HG03575 (cell line): ENCODE results near the gene WNT7A.

Experiments used
- ATAC-seq: cut with Tn5 transposase; IDR thresholded peaks from one replicate; pipeline ENCODE4 v1.9.1; 2021; ENCODE audit not compliant: unreplicated experiment, insufficient number of reproducible peaks, low FRiP score; ENCODE audit errors: extremely low read depth

The WNT7A gene

GRCh38 chr3:13836658-13837587, 42.9 kb downstream of the WNT7A start:
- no peak for ATAC-seq

DNA sequence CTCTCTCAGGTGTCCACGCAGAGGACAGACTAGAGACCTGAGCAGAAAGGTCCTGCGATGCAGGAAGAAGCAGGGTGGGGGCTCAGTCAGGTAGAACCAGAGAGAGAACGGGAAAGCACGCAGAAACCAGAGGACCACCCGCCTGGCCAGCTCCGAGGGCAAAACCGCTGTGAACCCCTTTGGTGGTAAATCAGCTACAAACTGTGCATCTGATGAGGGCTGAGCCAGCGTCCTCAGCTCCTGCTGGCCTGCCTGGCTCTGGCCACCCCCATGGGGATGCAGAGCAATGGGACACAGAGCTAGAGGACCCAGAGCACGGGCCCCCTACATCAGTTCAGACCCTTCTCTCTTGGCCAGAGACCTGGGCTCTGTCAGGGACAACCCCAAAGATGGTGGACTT, 44.6 kb downstream of the WNT7A start:
- ATAC-seq = no peak

- ATAC-seq = no peak
These were observed 45.4 kb downstream of the WNT7A start for GRCh38 chr3:13834258-13835035.

- ATAC-seq = no peak
These were observed 46.2 kb downstream of the WNT7A start for GRCh38 chr3:13833506-13834257.

DNA sequence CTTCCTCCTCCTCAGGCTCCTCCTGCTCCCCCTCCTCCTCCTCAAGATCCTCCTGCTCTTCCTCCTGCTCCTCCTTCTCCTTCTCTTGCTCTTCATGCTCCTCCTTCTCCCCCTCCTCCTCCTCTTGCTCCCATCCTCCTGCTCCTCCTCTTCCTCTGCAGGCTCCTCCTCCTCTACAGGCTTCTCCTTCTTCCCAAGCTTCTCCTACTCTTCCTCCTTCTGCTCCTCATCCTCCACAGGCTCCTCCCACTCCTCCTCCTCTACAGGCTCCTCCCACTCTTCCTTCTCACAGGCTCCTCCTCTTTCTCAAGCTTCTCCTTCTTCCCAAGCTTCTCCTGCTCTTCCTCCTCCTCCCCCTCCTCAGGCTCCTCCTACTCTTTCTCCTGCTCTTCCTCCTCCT, 47.7 kb downstream of the WNT7A start:
- ATAC-seq = no peak

DNA sequence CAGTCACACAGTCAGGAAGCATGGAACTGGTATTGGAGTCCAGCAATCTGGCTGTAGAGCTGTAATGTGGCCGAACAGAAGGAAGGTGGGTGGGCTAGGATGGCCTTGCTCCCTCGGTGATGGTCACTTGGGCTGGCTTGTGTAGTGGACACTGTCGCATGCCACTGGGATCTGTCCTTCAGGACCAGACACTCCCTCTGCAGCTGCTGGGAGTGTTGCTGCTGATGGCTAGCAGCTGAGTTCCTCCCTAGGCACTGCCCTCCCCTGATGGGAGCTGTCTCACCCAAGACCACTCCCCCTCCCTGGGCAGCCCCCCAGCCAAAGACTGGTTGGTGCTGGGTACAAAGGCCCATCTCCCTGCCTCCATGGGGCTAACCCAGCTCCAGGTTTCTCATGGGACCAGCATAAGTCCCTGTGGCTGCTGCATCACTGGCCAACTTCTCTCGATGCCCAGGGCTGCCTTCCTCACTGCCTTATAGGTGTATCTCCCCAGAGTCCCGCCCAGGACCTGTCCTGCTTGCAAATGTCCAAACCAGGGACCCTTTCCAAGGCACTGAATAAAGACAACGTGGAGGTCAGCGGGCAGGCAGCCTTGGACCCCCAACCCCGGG, 48.4 kb downstream of the WNT7A start:
- no peak for ATAC-seq

- no peak for ATAC-seq
These were observed 50.6 kb downstream of the WNT7A start for GRCh38 chr3:13829311-13829710.

GRCh38 chr3:13828501-13829265, 51.2 kb downstream of the WNT7A start:
- no peak for ATAC-seq

- no peak for ATAC-seq
These were observed 52.2 kb downstream of the WNT7A start for GRCh38 chr3:13827699-13828098.

DNA sequence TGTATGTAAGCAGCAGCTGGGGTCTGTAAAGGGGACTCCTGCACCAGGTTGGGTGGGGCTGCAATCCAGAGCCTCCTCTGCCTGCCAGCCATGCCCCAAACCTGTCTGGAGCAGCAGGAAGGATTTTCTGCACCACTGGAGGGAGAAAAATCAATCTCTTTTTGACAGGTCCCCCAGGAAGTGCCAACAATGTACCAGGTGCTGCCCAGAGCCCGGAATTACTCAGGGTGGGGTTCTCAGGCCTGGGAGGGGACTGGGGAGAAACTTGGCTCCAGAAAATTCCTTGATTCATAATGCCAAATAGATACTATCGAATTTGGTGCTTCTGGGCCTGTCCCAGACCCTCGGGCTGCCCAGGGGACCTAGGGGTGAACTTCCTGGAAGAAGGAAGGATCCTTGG, 52.6 kb downstream of the WNT7A start:
- ATAC-seq = no peak

DNA sequence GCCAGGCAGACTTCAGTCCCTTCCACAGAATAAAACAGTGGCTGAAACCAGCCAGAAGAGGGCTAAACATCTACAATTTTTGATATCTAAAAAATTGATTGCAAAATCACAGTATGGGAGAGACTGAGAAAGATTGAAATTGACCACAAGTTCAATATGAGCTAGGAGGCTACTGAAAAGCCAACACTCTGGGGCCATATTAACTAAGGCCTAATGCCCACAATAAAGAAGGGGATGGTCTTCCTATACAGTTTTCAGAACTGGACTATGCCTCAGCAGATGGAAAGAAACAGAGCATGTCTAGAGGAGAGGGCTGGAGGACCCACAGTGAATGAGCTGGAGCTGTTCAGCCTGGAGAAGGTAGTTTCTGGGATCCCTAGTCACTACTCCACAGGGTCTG, 53.2 kb downstream of the WNT7A start:
- no peak for ATAC-seq

GRCh38 chr3:13825821-13826220, 54.0 kb downstream of the WNT7A start:
- ATAC-seq = no peak

DNA sequence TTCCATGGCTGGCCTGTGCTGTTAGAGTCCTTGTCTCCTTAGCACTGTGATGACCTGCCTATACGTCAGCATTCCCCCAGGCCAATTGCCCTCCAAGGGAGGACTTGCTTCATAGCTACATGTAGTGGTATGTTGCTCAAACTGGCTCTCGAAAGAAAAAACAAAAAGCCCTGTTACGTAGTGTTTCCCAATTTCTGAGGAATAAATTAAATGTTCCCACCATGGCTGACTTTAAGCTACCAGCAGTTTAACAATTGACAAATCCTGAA, 54.6 kb downstream of the WNT7A start:
- no peak for ATAC-seq

DNA sequence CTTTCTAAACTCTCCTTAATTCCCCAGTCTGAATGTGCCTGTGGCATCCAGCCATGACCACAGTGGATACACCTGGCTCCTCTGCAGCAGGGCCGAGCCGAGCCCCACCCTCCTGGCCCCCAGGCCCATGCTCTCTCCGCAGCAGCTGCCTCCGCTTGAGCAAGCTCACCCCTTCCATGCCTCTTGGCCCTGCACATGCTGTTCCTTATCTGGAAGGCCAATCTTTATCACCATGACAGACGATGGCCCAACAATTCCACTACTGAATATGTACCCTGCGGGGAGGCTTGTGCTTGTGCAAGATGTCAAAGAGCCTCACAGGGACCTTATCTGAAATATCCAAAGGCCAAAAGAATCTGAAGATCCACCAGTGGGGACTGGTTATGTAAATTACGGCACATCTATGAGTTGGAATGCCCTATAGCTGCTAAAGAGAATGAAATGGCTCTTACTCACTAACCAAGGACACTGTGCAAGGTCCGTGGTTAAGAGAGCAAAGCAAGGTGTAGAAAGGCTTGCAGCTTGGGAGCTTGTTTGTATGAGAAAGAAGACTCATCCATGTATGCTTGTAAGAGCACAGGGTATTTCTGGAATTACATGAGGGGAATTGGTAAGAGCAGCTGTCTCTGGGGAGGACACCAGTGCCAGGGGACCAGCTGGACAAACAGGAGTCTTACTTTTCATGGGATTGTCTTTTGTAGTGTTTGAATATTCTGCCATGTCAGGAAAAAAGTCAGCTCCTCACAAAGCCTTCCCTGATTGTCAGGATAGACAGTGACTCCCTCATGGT, 55.2 kb downstream of the WNT7A start:
- no peak for ATAC-seq

GRCh38 chr3:13823692-13824091, 56.2 kb downstream of the WNT7A start:
- ATAC-seq = no peak

DNA sequence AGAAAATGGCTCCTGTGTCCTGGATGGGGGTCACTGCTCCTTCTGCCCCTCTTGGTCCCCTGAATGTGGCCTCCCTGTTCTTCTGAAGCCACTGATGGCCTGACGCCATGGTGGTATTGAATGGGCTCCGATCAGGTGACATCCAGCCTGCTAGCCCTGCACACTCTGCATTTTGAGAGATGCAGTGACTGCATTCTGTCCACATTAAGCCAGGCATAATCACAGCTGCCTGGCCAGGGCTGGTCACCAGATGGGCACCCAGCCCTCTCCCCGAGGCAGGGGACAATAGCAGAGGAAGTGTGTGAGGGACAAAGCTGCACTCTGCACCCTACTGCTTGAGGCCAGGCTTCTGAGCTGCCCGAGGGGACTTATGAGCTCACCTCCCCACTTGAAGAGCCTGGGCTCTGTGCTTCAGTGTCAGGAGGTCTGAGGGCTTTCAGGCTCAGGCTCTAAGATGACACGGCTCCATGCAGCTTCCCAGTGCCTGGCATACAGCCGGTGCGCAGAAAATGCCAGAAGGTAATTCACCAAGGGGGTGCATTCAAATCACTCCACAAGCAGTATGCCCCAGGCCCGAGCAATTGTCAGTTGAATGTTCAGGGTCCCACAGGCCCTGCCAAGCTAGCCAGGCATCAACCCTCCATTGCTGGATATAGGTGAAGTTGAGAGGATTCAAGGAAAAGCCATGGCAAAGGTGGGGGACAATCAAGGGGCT, 56.8 kb downstream of the WNT7A start:
- no peak for ATAC-seq

DNA sequence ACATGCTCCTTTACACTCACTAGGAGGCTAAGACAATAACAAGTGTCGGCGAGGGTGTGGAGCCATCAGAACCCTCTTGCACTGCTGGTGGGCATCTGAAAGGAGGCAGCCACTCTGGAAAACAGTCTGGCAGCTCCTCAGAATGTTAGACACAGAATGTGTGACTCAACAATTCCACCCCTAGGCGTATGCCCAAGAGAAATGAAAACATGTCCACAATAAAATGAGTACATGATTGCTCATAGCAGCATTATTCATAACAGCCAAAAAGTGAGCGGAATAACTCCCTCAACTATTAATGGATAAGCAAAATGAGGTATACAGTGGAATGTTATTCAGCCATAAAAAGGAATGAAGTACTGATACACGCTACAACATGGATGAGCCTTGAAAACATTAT, 57.8 kb downstream of the WNT7A start:
- ATAC-seq = no peak
